ENCODE measurements around the gene SUGP2.
A peak's percentile ranks its signal among the peaks of the same experiment; 100 is the strongest.

SUGP2 gene

DNA sequence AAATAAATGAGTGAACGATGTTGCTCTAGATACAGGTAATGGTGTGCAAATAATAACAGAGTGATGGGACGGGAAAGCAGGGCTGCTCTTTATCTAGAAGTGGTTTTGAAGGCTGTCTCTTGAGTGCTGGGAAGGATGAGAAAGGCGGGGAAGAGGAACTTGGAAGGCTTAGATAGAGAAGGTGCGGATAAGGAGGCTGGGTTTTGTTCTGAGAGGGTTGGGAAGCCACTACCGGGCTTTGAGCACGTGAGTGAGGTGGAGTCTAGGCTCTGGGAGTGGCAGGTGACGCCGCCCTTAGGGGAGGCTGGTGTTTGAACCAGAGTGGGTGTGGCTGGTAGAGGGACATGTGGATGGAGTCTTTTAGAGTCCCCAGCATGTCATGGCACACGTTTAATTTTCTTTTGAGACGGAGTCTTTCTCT, 897 bp upstream of the SUGP2 start:
- peak overlapping the region; percentile 95 for H3K4me3 ChIP-seq (ENCODE audit: low read depth, low read length)
- DNase-seq (ENCODE audit: low read depth, low spot score), result peak; percentile 58
- in situ Hi-C loops (cut with HindIII; ENCODE audit: low sequenced_read_pairs), result no loop called here
- no peak for TF ChIP-seq CTCF (IDR thresholded peaks at IDR 0.05; ENCODE audit: low read depth, low read length)

GRCh38 chr19:19033176-19033425, 216 bp downstream of the SUGP2 start:
- no peak for TF ChIP-seq CTCF (IDR thresholded peaks at IDR 0.05; ENCODE audit: low read depth, low read length)
- peak overlapping the region; percentile 95 for H3K4me3 ChIP-seq (ENCODE audit: low read depth, low read length)
- DNase-seq (ENCODE audit: low read depth, low spot score), result no peak
- in situ Hi-C loops (cut with HindIII; ENCODE audit: low sequenced_read_pairs), result no loop called here

- in situ Hi-C loops (cut with HindIII; ENCODE audit: low sequenced_read_pairs), result no loop called here
- peak overlapping the region; percentile 95 for H3K4me3 ChIP-seq (ENCODE audit: low read depth, low read length)
- DNase-seq (ENCODE audit: low read depth, low spot score), result peak; percentile 94
- no peak for TF ChIP-seq CTCF (IDR thresholded peaks at IDR 0.05; ENCODE audit: low read depth, low read length)
These were observed 719 bp downstream of the SUGP2 start for GRCh38 chr19:19032420-19033175.

DNA sequence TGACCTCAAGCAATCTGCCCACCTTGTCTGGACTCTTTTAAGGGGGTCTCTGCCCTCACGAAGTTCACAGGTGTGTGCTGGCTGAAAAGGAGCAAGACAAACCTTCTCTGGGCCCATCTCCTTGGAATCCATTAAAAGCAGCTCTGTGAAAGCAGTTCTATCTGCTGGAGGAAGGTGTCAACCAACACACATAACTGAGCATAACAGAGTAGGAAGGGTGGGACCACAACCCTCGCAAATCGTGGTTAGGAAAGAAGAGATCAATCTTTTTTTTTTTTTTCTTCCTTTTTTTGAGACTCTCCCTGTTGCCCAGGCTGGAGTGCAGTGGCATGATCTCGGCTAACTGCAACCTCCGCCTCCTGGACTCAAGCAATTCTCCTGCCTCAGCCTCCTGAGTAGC, 1.4 kb downstream of the SUGP2 start:
- no peak for TF ChIP-seq CTCF (IDR thresholded peaks at IDR 0.05; ENCODE audit: low read depth, low read length)
- no peak for DNase-seq (ENCODE audit: low read depth, low spot score)
- H3K4me3 ChIP-seq (ENCODE audit: low read depth, low read length), result peak overlapping the region; percentile 95
- in situ Hi-C loops (cut with HindIII; ENCODE audit: low sequenced_read_pairs), result no loop called here

GRCh38 chr19:19028526-19028925, 4.8 kb downstream of the SUGP2 start:
- in situ Hi-C loops (cut with HindIII; ENCODE audit: low sequenced_read_pairs), result no loop called here
- no peak for TF ChIP-seq CTCF (IDR thresholded peaks at IDR 0.05; ENCODE audit: low read depth, low read length)
- no peak overlapping the region for H3K4me3 ChIP-seq (ENCODE audit: low read depth, low read length)
- no peak for DNase-seq (ENCODE audit: low read depth, low spot score)

DNA sequence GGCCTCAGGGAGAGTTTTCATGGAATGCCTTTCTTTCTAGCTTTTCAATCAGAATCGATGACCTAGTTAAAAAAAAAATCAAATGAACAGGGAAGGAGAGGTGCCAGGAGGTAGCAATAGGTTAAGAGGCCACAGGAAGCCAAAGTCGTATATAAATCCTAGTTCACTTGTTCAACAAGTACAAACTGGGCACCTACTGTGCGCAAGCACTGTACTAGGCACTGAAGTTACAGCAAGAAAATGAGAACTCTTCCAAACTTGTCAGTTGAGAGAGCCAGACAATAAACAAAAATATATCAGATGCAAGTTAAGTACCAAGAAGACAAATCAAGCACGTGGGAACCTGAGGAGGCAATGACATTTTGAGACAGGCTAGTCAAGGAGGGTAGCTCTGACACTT, 6.1 kb downstream of the SUGP2 start:
- TF ChIP-seq CTCF (IDR thresholded peaks at IDR 0.05; ENCODE audit: low read depth, low read length), result no peak
- no peak overlapping the region for H3K4me3 ChIP-seq (ENCODE audit: low read depth, low read length)
- DNase-seq (ENCODE audit: low read depth, low spot score), result no peak
- in situ Hi-C loops (cut with HindIII; ENCODE audit: low sequenced_read_pairs), result no loop called here

Data from astrocyte of the spinal cord (primary cell).